Neural cell (in vitro differentiated cells): Measurements from ENCODE around the gene KLHL3. TPM values are rescaled to one million over a fixed set of nuclear protein-coding genes. Genes with fewer than 3 reads are reported as not detected.
A peak's percentile ranks its signal among the peaks of the same experiment; 100 is the strongest.

Source experiments
- H2AFZ ChIP-seq: fragments of 200-600, 300-800 bp; sonication (generic), shearing (Covaris generic); 2 replicates; pipeline ENCODE4 v1.6.0; 2014; ENCODE audit warnings: low read depth, mild to moderate bottlenecking, antibody characterized with exemption, low read length, moderate library complexity
- H3F3A ChIP-seq: fragments of 200-600 bp; shearing (Covaris generic); 2 replicates; pipeline ENCODE4 v1.6.1; 2016; ENCODE audit warnings: mild to moderate bottlenecking, moderate library complexity, mixed read lengths, antibody characterized with exemption, low read length; ENCODE audit not compliant: insufficient read depth, poor library complexity, severe bottlenecking
- H3K27ac ChIP-seq: fragments of 200-600, 300-800 bp; sonication (generic), shearing (Covaris generic); 2 replicates; pipeline ENCODE4 v1.5.1; 2014; ENCODE audit warnings: mild to moderate bottlenecking, low read length, moderate library complexity
- H3K27me3 ChIP-seq: fragments of 300-800, 200-600 bp; sonication (generic), shearing (Covaris generic); 2 replicates; pipeline ENCODE4 v1.6.0; 2014; ENCODE audit warnings: mild to moderate bottlenecking, low read depth, low read length, moderate library complexity; ENCODE audit not compliant: insufficient read depth
- H3K36me3 ChIP-seq: fragments of 300-800, 200-600 bp; sonication (generic), shearing (Covaris generic); 2 replicates; pipeline ENCODE4 v1.5.1; 2014; ENCODE audit warnings: mild to moderate bottlenecking, antibody characterized with exemption, low read length, moderate library complexity; ENCODE audit not compliant: insufficient read depth
- H3K4me2 ChIP-seq: fragments of 300-800, 200-600 bp; sonication (generic), shearing (Covaris generic); 2 replicates; pipeline ENCODE4 v1.6.0; 2014; ENCODE audit warnings: mild to moderate bottlenecking, low read length
- H3K4me3 ChIP-seq: fragments of 300-800, 200-600 bp; sonication (generic), shearing (Covaris generic); 2 replicates; pipeline ENCODE4 v1.5.1; 2014; ENCODE audit warnings: mild to moderate bottlenecking, low read length, moderate library complexity
- H3K79me2 ChIP-seq: fragments of 200-600 bp; shearing (Covaris generic); replicated peaks from 2 replicates; pipeline ENCODE4 v1.6.0; 2014; ENCODE audit warnings: mild to moderate bottlenecking, low read length, moderate library complexity; ENCODE audit not compliant: insufficient read depth
- H3K9ac ChIP-seq: fragments of 300-800, 200-600 bp; sonication (generic), shearing (Covaris generic); 2 replicates; pipeline ENCODE4 v1.6.1; 2016; ENCODE audit warnings: mild to moderate bottlenecking, low read length, mixed read lengths
- H3K9me2 ChIP-seq: fragments of 200-600 bp; shearing (Covaris generic); 2 replicates; pipeline ENCODE4 v1.6.1; 2016; ENCODE audit warnings: mild to moderate bottlenecking, low read length, mixed read lengths; ENCODE audit not compliant: insufficient read depth
- H3K9me3 ChIP-seq: fragments of 200-600, 300-800 bp; sonication (generic), shearing (Covaris generic); 2 replicates; pipeline ENCODE4 v1.6.1; 2016; ENCODE audit warnings: mild to moderate bottlenecking, mixed run types, low read length, moderate library complexity, mixed read lengths
- H4K20me1 ChIP-seq: fragments of 200-600 bp; shearing (Covaris generic); 2 replicates; pipeline ENCODE4 v1.6.1; 2016; ENCODE audit warnings: mild to moderate bottlenecking, mixed run types; ENCODE audit not compliant: insufficient read depth
- CTCF ChIP-seq: fragments of 450-650 bp; IDR thresholded peaks from 2 replicates; pipeline ENCODE4 v1.5.1; 2014; ENCODE audit warnings: antibody characterized with exemption, mild to moderate bottlenecking, moderate library complexity; ENCODE audit not compliant: poor library complexity, severe bottlenecking
- EP300 ChIP-seq: fragments of 450-650 bp; conservative IDR thresholded peaks from 2 replicates; pipeline ENCODE4 v1.6.1; 2014; ENCODE audit warnings: antibody characterized with exemption, mild to moderate bottlenecking, moderate library complexity; ENCODE audit not compliant: poor library complexity, severe bottlenecking
- EZH2 ChIP-seq: fragments of 200-600, 300-800 bp; shearing (Covaris generic), sonication (generic); IDR thresholded peaks from 2 replicates; pipeline ENCODE4 v1.6.1; 2014; ENCODE audit warnings: antibody characterized with exemption, low read length, borderline replicate concordance, mild to moderate bottlenecking; ENCODE audit not compliant: insufficient read depth, poor library complexity, severe bottlenecking
- MXI1 ChIP-seq: fragments of 450-650 bp; conservative IDR thresholded peaks from 2 replicates; pipeline ENCODE4 v1.6.1; 2014; ENCODE audit warnings: antibody characterized with exemption, mild to moderate bottlenecking; ENCODE audit not compliant: poor library complexity, severe bottlenecking
- POLR2AphosphoS5 ChIP-seq: IDR thresholded peaks from 2 replicates; pipeline ENCODE4 v1.6.1; 2012
- RAD21 ChIP-seq: fragments of 450-650 bp; conservative IDR thresholded peaks from 2 replicates; pipeline ENCODE4 v1.6.1; 2014; ENCODE audit warnings: antibody characterized with exemption, mild to moderate bottlenecking, moderate library complexity
- REST ChIP-seq: IDR thresholded peaks from 2 replicates; pipeline ENCODE4 v1.6.1; 2012; ENCODE audit warnings: borderline replicate concordance
- SMC3 ChIP-seq: fragments of 450-650 bp; conservative IDR thresholded peaks from 2 replicates; pipeline ENCODE4 v1.6.1; 2014; ENCODE audit warnings: antibody characterized with exemption, mild to moderate bottlenecking, moderate library complexity; ENCODE audit not compliant: poor library complexity
- TAF1 ChIP-seq: IDR thresholded peaks from 2 replicates; pipeline ENCODE4 v1.6.1; 2012; ENCODE audit warnings: low read depth
- polyA plus RNA-seq: library from polyadenylated mRNA; depleted of rRNA; stranded (reverse); fragments of >200 nt; gene quantifications from 2 replicates; pipeline ENCODE4 v1.2.3, GENCODE V29; 2014

KLHL3 gene
- polyA plus RNA-seq, 1 donor from 2014 or later: 12.9 TPM

GRCh38 chr5:137604348-137605095 lies 131.4 kb downstream of the KLHL3 start:
- TF ChIP-seq SMC3 (no peak), TAF1 (no peak), MXI1 (no peak), EP300 (peak; percentile 11)
- Histone ChIP-seq H3K9me3 (no peaks in the 10 kb centered on the region), H3F3A (no peaks in the 10 kb centered on the region), H3K4me3 (no peak overlapping the region), H4K20me1 (no peaks in the 10 kb centered on the region), H3K27ac (no peak overlapping the region), H2AFZ (no peak overlapping the region), H3K9me2 (no peaks in the 10 kb centered on the region), H3K79me2 (no peaks in the 10 kb centered on the region), H3K4me2 (no peak overlapping the region), H3K36me3 (no peaks in the 10 kb centered on the region), H3K9ac (no peak overlapping the region), H3K27me3 (no peaks in the 10 kb centered on the region)

- H3K27ac ChIP-seq: no peak overlapping the region
- no peaks in the 10 kb centered on the region for H3K9me2 ChIP-seq
- no peaks in the 10 kb centered on the region for H3F3A ChIP-seq
- H3K9ac ChIP-seq: no peak overlapping the region
- H3K79me2 ChIP-seq: no peaks in the 10 kb centered on the region
- H3K4me3 ChIP-seq: no peak overlapping the region
- TF ChIP-seq RAD21: no peak
- no peak for TF ChIP-seq POLR2AphosphoS5
- no peak for TF ChIP-seq CTCF
- TF ChIP-seq REST: no peak
- no peak for TF ChIP-seq MXI1
- TF ChIP-seq TAF1: no peak
- no peak for TF ChIP-seq EP300
- no peak overlapping the region for H3K4me2 ChIP-seq
- H3K36me3 ChIP-seq: no peaks in the 10 kb centered on the region
- no peaks in the 10 kb centered on the region for H4K20me1 ChIP-seq
- H3K27me3 ChIP-seq: no peaks in the 10 kb centered on the region
- no peaks in the 10 kb centered on the region for H3K9me3 ChIP-seq
- no peak overlapping the region for H2AFZ ChIP-seq
Observed at GRCh38 chr5:137603891-137604290, 132.0 kb downstream of the KLHL3 start.

- Histone ChIP-seq H3K4me2 (no peak overlapping the region), H3K9me2 (no peaks in the 10 kb centered on the region), H3K9me3 (no peaks in the 10 kb centered on the region), H2AFZ (no peak overlapping the region), H3K27me3 (no peaks in the 10 kb centered on the region), H3K9ac (no peak overlapping the region), H3F3A (no peaks in the 10 kb centered on the region), H3K27ac (no peak overlapping the region), H3K4me3 (no peak overlapping the region), H3K36me3 (no peaks in the 10 kb centered on the region), H3K79me2 (no peaks in the 10 kb centered on the region), H4K20me1 (no peaks in the 10 kb centered on the region)
- TF ChIP-seq REST (no peak), CTCF (no peak), POLR2AphosphoS5 (no peak), EP300 (no peak), TAF1 (no peak), EZH2 (no peak), RAD21 (no peak), SMC3 (no peak), MXI1 (no peak)
Observed at GRCh38 chr5:137603356-137603755, 132.5 kb downstream of the KLHL3 start.
